ENCODE data around the gene DDI2. TPM values are rescaled to one million over a fixed set of nuclear protein-coding genes. Genes with fewer than 3 reads are reported as not detected.

DDI2 gene
- total and polyA plus RNA-seq, 2 donors (not counting 3 experiments of a cell fraction or from before 2014, with no cell fraction given) = 5.4 to 35.2 TPM

GRCh38 chr1:15707239-15707925 is 90.1 kb downstream of the DDI2 start:
- TF ChIP-seq POLR2A (IDR thresholded peaks at IDR 0.05; ENCODE audit: low read depth, low read length) = no peak
- ChIA-PET POLR2A (no interaction called here), CTCF (no interaction called here)
- DNase-seq (ENCODE audit: low read depth, low spot score) = no peak
- Histone ChIP-seq H3K79me2 (ENCODE audit: control insufficient read depth, insufficient read depth, low read length) (peaks cover 28% of the 10 kb centered on the region), H3K27me3 (ENCODE audit: control insufficient read depth in 2 of 2, insufficient read depth in 2 of 2, low read length in 2 of 2) (no peaks in the 10 kb centered on the region), H3K9ac (replicated peaks; ENCODE audit: extremely low read depth, insufficient read depth, low read length) (no peak overlapping the region), H3K9me1 (replicated peaks; ENCODE audit: control insufficient read depth, extremely low read depth, insufficient read depth, low read length) (no peaks in the 10 kb centered on the region), H3K4me2 (ENCODE audit: insufficient read depth, low read length) (no peak overlapping the region), H3K27ac (ENCODE audit: insufficient read depth, low read depth, low read length) (no peak overlapping the region), H4K20me1 (replicated peaks; ENCODE audit: control insufficient read depth, extremely low read depth, insufficient read depth, low read length) (no peaks in the 10 kb centered on the region), H3K4me1 (ENCODE audit: control insufficient read depth, extremely low read depth, insufficient read depth, low read length) (no peaks in the 10 kb centered on the region), H3K9me3 (replicated peaks; ENCODE audit: control insufficient read depth, insufficient read depth, low read length) (no peaks in the 10 kb centered on the region), H3K4me3 (replicated peaks in 1 of 3; ENCODE audit: insufficient read depth in 1 of 3, low read depth in 1 of 3, low read length in 3 of 3) (no peak overlapping the region), H3K36me3 (ENCODE audit: control insufficient read depth in 2 of 2, extremely low read depth in 1 of 2, insufficient read depth in 2 of 2, low read length in 2 of 2) (peaks cover 0 to 4% of the 10 kb centered on the region in 2 experiments), H2AFZ (ENCODE audit: low read depth, low read length) (no peak overlapping the region)
- dilution Hi-C loops (cut with MboI; ENCODE audit: extremely low pct_ligation_motif_present, low sequenced_read_pairs) (no loop called here), intact Hi-C loops (cut with micrococcal nuclease) (no loop called here)
- no peak for FAIRE-seq
- BruUV-seq (replicated peaks) = no TSS peak

GRCh38 chr1:15708486-15709137 is 91.4 kb downstream of the DDI2 start:
- no TSS peak for BruUV-seq (replicated peaks)
- H3K36me3 ChIP-seq (ENCODE audit: control insufficient read depth in 2 of 2, extremely low read depth in 1 of 2, insufficient read depth in 2 of 2, low read length in 2 of 2) = peaks cover 0 to 4% of the 10 kb centered on the region in 2 experiments
- TF ChIP-seq POLR2A (IDR thresholded peaks at IDR 0.05; ENCODE audit: low read depth, low read length) (no peak), POLR2AphosphoS5 (IDR thresholded peaks at IDR 0.05; ENCODE audit: insufficient read depth, low read depth, low read length) (no peak), MYC (IDR thresholded peaks at IDR 0.05; ENCODE audit: low read depth, low read length) (no peak), EZH2 (IDR thresholded peaks at IDR 0.05; ENCODE audit: borderline replicate concordance, low read depth, low read length, severe bottlenecking) (no peak), GATA2 (IDR thresholded peaks at IDR 0.05; ENCODE audit: insufficient read depth, insufficient read length, low read depth, low read length) (no peak), JUN (IDR thresholded peaks at IDR 0.05; ENCODE audit: borderline replicate concordance, insufficient read depth, insufficient read length, low read depth) (no peak)
- intact Hi-C loops (cut with micrococcal nuclease) (no loop called here), dilution Hi-C loops (cut with MboI; ENCODE audit: extremely low pct_ligation_motif_present, low sequenced_read_pairs) (no loop called here)
- H2AFZ ChIP-seq (ENCODE audit: low read depth, low read length) = no peak overlapping the region
- DNase-seq (ENCODE audit: low read depth, low spot score) = no peak
- FAIRE-seq = no peak
- no peaks in the 10 kb centered on the region for H3K9me3 ChIP-seq (replicated peaks; ENCODE audit: control insufficient read depth, insufficient read depth, low read length)
- H3K27me3 ChIP-seq (ENCODE audit: control insufficient read depth in 2 of 2, insufficient read depth in 2 of 2, low read length in 2 of 2) = no peaks in the 10 kb centered on the region
- POLR2A ChIA-PET = no interaction called here
- no peak overlapping the region for H3K4me3 ChIP-seq (replicated peaks in 1 of 3; ENCODE audit: insufficient read depth in 1 of 3, low read depth in 1 of 3, low read length in 3 of 3)
- no peaks in the 10 kb centered on the region for H3K9me1 ChIP-seq (replicated peaks; ENCODE audit: control insufficient read depth, extremely low read depth, insufficient read depth, low read length)
- CTCF ChIA-PET = no interaction called here
- peaks cover 2% of the 10 kb centered on the region for H4K20me1 ChIP-seq (replicated peaks; ENCODE audit: control insufficient read depth, extremely low read depth, insufficient read depth, low read length)
- H3K9ac ChIP-seq (replicated peaks; ENCODE audit: extremely low read depth, insufficient read depth, low read length) = no peak overlapping the region
- peaks cover 23% of the 10 kb centered on the region for H3K79me2 ChIP-seq (ENCODE audit: control insufficient read depth, insufficient read depth, low read length)
- H3K27ac ChIP-seq (ENCODE audit: insufficient read depth, low read depth, low read length) = no peak overlapping the region
- no peaks in the 10 kb centered on the region for H3K4me1 ChIP-seq (ENCODE audit: control insufficient read depth, extremely low read depth, insufficient read depth, low read length)
- no peak overlapping the region for H3K4me2 ChIP-seq (ENCODE audit: insufficient read depth, low read length)
